NCI-H510A treated with DMSO at 0.1 percent for 48 hours (cell line): Measurements from ENCODE around the gene RBBP8NL.

Experiments
- DNase-seq: peaks from one replicate; lab custom pipeline; 2025; lab: John Stamatoyannopoulos, UW

RBBP8NL gene

GRCh38 chr20:62392621-62393334, 34.6 kb downstream of the RBBP8NL start:
- no peak for DNase-seq

DNA sequence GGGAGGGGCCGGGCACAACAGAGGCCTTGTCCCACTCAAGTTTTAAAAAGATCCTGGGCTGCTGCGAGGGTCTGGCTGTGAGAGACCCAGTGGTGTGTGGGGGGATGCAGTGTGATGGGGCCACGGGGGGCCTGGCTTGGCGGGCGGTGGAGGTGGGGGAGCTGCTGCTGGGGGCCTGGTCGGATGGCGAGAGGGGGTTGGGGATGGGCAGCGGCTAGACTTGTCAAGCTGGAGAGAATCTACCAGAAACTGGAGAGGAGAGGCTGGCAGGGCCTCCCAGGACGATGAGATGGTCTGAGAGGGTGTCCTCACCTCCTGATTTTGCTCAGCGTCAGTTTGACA, 35.3 kb downstream of the RBBP8NL start:
- no peak for DNase-seq

DNA sequence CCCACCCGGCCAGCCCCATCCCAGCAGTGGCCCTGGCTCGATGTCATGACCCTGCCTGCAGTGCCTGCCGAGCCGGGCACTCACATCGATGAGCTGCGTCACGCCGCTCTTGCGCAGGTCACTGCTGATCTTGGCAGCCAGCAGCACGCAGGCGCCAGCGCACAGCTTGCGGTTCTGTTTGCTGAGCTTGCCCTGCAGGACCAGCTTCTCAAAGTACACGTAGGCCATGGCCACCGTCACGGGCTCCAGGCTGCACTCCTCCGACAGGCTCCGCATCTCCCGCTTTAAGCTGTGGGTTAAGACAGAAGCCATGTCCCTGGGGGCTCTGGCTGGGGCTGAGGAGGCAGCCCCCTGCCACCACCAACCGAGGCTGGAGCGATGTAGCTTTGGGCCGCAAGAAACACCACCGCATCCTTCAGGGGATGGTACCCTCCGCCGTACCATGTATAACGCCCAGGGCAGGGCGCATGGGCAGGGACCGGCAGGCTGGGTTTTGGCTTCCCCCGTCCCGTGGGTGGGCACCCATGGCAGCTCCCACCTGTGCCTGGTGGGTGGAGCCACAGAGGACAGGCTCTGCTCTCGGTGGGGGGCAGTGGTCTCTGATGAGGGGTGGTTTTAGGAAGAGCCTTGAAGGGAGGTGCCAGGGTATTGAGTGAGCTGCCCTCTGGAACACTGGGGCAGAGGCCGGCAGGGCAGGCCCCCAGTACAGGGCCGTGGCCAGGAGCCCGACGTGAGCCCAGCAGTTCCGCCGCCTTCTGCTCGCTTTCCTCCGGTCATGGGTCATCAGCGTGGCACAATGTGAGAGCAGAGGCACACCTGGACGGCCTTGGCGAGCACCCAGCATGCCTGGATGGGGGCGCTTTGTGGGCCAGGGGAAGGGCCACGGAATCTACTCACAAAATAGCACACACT, 35.9 kb downstream of the RBBP8NL start:
- no peak for DNase-seq

GRCh38 chr20:62390317-62391164, 36.8 kb downstream of the RBBP8NL start:
- no peak for DNase-seq

- DNase-seq: no peak
Measured at GRCh38 chr20:62389601-62390087, 37.7 kb downstream of the RBBP8NL start.

GRCh38 chr20:62388839-62389600, 38.3 kb downstream of the RBBP8NL start:
- DNase-seq: no peak

- no peak for DNase-seq
Measured at GRCh38 chr20:62387933-62388635, 39.3 kb downstream of the RBBP8NL start.

- no peak for DNase-seq
Measured at GRCh38 chr20:62387219-62387913, 40.0 kb downstream of the RBBP8NL start.

DNA sequence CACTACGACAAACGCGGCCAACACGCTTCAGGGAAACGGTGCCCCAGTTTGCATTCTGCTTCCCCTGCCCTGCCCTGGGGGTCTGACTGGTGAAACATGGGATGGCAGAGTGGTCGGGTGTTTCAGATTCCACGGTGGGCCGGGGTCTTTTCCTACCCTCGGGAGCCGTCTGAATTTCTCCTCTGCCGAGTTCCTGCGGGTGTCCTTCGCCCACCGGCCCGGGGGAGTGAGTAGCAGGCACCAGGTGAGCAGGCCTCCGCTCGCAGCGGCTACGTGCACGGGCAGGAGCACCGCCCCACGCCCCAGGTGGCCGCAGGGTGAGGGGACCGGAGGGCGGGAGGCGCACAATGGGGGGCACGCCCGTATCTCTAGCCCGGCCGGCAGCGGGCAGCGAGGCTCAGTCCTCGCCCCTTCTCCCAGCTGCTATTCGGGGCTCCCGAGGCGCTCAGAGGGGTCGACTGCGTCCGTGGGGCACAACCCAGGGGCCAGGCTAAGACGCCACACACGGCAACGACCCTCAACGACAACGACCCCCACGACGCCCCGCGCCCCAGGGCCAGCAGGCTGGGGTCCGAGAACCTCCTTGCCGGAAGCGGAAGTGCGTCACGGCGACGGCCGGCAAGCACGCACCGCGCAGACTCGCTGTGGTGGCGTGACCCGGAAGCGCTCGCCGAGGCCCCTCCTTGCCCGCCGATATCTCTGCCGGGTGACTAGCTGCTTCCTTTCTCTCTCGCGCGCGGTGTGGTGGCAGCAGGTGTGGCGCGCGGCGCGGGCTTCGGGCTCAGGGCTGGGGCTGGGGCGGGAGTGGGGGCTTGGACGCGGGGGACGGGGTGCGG, 40.7 kb downstream of the RBBP8NL start, which contains the start of gene RPS21:
Gene RPS21 (plus strand): TSS at position 721 of the 836 bp plus-strand sequence. CDS start 236 bp downstream, outside the sequence.
- DNase-seq: peak; percentile 91

DNA sequence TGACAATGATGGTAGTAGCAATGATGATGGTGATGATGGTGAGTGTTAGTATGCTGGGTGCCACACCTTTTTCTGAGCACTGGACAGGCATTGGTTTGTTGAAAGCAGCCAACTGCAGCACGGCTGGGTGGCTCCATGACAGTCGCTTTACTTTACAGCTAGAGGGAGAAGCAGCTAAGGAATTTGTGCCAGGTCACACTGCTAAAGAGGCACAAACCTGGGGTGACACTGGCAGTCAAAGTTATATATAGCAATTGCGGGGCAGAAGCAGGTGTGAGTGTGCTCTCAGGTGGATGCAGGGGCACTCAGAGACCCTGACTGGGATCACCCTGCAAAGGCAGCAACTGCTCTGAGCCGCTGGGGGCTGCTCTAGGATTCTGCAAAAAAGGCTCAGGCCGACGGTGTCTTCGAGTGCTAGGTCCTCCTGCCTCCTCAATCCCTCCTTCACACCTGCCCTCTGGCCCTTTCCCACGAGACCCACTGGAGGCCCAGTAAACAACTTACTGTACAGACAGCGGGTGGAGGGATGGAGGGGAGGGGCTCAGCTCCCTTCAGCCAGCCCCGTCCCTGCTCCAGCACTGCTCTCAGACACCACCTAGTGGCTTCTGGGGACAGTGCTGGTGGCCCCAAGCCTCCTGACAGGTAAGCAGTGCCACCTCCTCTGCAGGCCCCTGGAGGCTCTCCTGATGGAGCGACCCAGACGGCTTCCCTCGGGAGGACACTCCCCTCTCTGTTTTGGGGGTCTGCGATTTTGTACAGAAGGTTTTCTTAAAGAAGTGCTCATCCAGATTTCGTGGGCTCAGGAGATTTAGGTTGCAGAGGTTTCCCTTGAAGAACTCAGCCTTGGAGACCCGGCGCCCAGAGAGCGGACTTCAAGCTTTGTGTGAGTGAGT, 44.8 kb downstream of the RBBP8NL start:
- peak; percentile 87 for DNase-seq

- no peak for DNase-seq
Measured at GRCh38 chr20:62381842-62382241, 45.5 kb downstream of the RBBP8NL start.

GRCh38 chr20:62381202-62381797, 46.0 kb downstream of the RBBP8NL start:
- DNase-seq: no peak

- no peak for DNase-seq
Measured at GRCh38 chr20:62378215-62378614, 49.1 kb downstream of the RBBP8NL start.

DNA sequence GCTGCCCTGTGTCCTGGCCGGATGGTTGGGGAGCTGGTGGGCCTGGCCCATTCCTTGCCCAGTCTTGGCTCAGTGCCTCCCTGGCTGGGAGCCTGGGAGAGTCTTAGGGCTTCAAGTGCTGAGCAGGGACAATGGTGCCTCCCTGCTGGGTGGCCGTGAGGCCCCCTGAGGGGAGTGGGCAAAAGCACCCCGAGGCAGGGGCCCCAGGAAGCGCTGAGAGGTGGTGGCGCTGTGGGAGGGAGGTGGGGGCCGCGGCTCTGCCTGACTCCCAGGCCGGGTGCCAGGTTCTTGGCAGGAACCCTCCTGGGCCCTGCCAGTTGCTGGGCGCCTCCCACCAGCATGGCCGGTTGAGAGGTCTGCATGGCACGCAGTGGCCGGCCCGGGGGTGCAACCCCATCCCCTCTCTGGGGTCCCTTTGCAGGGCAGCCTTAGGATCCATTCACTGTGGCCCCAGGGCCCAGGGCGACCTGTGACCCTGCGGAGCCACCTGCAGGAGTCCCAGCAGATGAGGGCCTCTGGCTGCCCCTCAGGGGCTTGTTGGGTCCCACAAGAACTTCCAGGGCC, 49.6 kb downstream of the RBBP8NL start:
- no peak for DNase-seq

DNA sequence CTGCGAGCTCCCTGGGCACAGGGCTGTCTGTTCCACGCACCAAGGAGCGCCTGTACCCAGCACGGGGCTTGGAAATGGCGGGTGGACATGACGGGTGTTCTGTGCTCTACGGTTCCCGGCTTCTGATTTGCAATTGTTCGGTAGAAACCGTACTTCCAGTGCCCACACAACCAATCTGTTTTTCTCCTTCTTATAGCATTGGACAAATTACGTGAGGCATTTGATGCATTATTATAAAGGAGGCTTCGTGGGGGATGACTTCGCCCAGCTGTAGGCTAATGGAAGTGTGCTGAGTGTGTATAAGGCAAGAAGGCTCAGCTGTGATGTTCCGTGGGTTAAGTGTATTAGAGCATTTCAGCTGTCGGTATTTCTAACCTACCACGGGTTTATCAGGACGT, 50.3 kb downstream of the RBBP8NL start:
- DNase-seq: no peak

DNA sequence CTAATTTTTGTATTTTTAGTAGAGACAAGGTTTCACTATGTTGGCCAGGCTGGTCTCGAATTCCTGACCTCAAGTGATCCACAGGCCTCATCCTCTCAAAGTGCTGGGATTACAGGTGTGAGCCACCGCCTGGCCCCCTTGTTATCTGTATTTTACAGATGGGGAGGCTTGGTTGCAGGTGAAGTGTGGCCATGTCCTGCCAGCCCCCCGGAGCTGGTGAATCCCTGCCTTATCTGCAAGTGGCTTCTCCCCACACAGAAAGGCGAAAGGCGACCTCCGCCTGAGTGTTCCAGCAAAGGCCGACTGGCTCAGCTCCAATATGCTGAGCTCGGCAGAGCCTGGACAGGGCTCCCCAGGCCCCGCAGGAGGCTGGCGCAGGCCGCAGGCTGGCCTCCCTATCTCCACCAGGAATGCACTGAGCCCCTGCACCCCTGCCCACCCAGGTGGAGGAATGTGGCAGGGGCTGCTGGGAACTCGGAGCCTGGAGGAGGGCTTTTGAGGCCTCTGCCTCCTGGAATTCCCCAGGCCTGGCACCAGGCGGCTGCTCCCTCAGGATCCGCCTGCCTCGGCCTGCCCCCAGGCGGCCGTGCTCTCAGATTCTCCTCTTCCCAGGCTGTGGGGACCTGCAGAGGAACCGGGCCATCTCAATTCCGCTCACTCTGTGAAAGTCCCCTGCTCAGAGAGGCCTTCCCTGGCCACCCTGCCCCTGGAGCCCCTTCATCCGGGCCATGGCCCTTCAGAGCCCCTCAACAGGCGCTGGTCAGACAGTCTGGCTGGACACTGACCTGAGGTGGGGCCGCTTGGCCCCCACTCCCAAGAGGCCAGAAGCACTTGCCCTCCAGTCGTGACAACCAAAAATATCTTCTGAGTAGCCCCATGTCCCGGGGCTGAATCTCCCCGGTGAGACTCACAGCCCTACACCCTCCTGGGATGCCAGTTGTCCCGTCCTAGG, 51.0 kb downstream of the RBBP8NL start:
- no peak for DNase-seq
